Activated T-cell treated with anti-CD3 and anti-CD28 coated beads for 24 hours (primary cell): ENCODE data around the gene P2RX7.
A peak's percentile ranks its signal among the peaks of the same experiment; 100 is the strongest.

ENCODE experiments used
- DNase-seq: peaks from one replicate; pipeline ENCODE4 v3.0.0-alpha.2; 2020; ENCODE audit warnings: low read depth

P2RX7 gene

DNA sequence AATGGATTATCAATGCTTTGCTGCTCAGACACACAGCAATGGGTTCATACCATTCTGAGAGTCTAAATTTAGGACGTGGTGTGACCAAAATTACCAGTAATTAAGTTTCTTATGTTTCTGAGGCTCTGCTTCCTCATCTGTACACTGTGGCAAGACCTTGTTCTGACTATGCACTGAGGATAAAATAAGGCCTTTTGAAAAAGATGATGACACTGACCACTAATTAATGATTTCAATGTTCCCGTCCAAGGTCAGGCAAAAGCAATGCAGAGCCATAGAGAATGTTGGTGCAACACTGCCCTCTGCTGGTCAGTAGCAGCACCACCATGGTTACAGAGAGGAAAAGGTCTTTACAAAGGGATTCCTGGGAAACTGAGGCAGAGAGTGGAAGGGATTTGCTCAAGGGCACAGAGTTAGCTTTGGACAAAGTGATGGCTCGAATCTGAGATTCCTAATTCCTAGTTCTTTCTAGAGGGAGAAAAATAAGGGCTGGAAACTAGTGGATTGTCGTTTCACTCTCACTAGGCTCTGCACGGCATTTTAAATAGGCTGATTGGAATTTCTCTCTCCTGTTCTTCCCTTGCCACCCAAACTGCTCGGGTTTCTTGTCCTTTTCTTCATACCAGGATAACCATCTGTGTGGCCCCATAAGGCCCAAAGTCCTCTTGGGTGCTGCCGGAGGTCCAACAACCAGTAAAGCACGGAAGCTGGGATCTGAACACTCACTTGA lies 22.3 kb upstream of the P2RX7 start:
- peak; percentile 59 for DNase-seq

GRCh38 chr12:121111684-121112083 lies 21.0 kb upstream of the P2RX7 start:
- no peak for DNase-seq

DNA sequence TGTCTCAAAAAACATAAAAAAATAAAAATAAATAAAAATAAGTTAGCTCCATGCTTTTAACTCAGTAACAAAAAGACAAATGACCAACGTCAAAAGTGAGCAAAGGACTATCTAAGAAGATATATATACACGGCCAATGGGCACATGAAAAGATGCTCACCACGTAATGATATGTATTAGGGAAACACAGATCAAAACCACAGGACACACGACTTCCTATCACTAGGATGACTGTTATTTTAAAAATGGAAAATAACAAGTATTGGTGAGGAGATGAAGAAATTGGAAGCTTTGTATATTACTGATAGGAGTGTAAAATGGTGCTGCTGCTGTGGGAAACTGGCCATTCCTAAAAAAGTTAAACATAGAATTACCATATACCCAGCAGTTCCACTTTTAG lies 20.2 kb upstream of the P2RX7 start:
- DNase-seq = no peak

GRCh38 chr12:121113057-121113456 lies 19.6 kb upstream of the P2RX7 start:
- DNase-seq = no peak

GRCh38 chr12:121114019-121114639 lies 18.5 kb upstream of the P2RX7 start:
- DNase-seq = no peak

DNA sequence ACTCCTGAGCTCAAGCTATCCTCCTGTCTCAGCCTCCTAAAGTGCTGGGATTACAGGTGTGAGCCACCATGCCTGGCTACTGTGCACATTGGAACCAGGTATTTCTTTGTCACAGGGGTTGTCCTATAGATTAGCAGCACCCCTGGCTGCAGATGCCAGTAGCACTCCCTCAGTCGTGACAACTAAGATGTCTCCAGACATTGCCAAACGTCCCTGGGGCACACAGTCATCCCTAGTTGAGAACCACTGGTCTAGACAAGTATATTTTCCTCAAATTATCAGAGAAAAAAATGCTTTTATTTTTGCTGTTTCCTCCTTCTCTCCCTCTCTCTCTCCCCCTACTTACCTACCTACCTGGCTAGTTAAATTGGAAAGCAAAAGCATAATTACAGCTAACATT lies 17.9 kb upstream of the P2RX7 start:
- no peak for DNase-seq

DNA sequence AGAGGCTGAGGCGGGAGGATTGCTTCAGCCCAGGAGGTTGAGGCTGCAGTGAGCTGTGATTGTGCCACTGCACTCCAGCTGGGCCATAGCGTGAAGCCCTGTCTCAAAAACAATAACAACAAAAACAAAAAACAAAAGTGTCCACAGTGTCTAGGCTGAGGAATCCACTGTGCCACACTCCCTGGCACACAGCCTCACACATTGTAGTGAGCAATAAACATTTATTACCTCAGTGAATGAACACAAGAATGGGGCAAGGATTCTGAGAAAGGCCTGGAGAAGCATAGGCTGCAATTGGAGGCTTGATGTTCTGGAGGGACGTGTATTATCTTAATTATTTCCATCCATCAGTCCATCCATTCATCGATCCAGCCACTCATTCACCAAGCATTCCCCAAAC lies 17.1 kb upstream of the P2RX7 start:
- no peak for DNase-seq

DNA sequence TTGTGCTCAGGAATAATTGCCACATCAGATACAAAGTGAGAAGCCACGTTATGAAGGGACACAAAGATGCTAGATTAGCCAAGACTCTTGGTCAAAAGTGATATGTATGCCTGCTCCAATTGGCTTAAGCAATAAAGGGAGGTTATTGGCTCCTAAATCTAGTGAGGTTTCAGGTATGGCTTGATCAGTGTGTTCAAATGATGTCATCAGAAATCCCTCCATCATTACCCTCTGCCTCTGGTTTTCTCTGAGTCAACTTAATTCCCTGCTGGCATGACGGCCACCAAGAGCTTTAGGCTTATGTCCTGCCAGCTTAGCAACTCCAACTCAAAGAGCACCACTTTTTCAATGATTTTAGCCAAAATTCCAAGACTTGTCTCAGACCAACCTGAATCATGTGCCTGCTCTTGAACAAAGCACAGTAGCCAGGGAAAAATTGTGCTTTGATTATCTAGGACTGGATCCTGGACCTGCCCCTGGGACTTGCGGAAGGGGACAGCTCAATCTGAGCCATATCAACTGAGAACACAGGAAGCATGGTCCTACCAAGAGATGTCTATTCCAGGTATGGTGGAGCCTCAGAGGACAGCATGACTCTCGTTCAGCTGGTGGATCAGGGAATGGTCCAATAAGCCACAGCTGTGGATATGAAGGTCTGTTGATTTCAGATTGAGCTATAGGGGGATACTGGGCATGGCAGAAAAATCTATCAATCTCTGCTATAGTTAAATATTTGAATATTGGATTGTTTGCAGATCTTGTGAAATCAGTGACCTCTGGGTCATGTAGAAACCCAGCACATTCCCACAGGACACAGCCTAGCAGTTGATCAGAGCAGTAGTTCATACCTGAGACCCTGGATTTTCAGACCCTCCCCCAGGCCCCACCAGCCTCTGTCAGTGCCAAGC lies 16.1 kb upstream of the P2RX7 start:
- no peak for DNase-seq

- no peak for DNase-seq
These were observed 15.4 kb upstream of the P2RX7 start for GRCh38 chr12:121117226-121117777.

DNA sequence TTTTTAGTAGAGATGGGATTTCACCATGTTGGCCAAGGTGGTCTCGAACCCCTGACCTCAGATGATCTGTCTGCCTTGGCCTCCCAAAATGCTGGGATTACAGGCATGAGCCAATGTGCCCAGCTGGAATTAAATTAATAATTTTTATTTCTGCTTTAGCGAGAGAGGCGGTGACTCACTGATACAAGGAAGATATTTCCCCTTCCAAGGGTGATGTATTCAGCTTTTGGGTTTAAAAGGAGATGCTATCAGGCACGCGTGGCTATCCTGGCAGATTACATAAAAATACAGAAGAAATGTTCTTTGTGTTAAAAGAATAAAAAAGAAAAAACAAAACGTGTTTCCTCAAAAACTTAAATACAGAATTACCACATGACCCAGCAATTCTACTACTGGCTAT lies 12.4 kb upstream of the P2RX7 start:
- DNase-seq = no peak

GRCh38 chr12:121120989-121121755 lies 11.5 kb upstream of the P2RX7 start:
- no peak for DNase-seq

- DNase-seq = no peak
These were observed 10.9 kb upstream of the P2RX7 start for GRCh38 chr12:121121805-121122204.

DNA sequence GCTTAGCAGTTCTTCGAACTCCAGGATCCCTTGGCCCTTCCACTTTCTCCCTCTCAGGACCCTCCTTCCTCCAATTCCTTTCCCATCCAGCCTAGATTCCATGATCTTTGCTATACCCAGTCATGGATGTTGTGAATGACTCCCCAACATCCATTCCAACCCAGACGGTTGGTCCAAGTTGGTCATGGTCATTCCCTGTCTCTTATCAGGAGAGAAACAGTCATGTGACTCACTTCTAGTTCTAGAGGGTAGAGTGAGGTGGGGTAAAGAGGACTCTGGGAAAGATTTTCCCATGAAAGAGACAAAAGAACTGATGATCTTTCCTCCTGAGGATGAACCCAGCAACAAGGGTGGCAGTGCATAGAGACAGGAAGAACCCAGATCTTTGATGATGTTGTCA lies 9.2 kb upstream of the P2RX7 start:
- DNase-seq = no peak

GRCh38 chr12:121124402-121125109 lies 8.1 kb upstream of the P2RX7 start:
- no peak for DNase-seq

DNA sequence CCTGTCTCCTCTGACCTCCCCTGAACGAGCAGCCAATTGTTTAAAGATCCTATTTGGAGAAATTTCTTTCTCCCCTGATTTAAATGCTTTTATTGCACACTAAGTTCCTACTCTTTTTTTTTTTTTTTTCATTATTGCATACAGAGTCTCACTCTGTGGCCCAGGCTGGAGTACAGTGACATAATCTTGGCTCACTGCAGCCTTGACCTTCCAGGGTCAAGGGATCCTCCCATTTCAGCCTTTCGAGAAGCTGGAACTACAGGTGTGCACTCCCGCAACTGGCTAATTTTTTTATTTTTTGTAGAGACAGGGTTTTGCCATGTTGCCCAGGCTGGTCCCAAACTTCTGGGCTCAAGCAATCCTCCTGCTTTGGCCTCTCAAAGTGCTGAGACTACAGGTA lies 5.2 kb upstream of the P2RX7 start:
- no peak for DNase-seq

GRCh38 chr12:121128908-121129810 lies 3.5 kb upstream of the P2RX7 start:
- DNase-seq = peak; percentile 82

- no peak for DNase-seq
These were observed 2.9 kb upstream of the P2RX7 start for GRCh38 chr12:121129811-121130147.

DNA sequence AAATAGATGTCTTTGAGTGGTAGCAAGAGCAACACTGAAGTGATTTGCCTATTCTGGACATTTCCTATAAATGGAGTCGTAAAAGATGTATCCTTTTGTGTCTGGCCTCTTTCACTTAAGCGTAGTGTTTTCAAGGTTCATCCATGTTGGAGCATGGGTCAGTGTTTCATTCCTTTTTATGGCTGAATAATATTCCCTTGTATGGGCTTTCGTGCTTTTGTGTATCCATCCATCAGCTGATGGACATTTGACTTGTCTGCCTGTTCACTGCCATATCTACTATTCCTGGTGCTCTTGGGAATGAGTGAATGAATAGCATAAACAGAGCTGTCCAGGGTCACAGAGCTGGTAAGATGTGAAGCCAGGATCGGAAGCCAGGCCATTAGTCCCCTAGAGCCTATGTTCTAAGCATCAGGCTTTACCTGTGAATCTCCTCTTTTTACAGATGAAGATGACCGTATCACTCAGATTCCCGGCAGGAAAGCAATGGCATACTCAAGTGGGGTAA lies 1.8 kb upstream of the P2RX7 start:
- DNase-seq = no peak

- no peak for DNase-seq
These were observed 735 bp upstream of the P2RX7 start for GRCh38 chr12:121131941-121132341.

DNA sequence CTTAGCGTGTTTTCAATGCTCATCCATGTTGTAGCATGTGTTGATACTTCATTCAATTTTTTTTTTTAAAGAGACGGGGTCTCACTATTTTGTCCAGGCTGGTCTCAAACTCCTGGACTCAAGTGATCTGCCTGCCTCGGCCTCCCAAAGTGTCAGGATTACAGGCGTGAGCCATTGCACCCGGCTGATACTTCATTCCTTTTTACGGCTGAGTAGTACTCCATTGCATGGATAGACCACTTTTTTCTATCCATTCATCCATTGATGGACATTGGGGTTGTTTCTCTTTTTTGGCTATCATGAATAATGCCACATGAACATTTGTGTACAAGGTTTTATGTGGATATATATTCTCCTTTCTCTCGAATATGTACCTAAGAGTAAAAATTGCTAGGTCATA lies 1.2 kb downstream of the P2RX7 start:
- no peak for DNase-seq
